DMS114 treated with DMSO at 0.1 percent for 48 hours (cell line): ENCODE measurements around the gene SPANXA1.
"Not testable (repeated sequence)": the region's sequence is repeated elsewhere in the genome, so short reads cannot be mapped to it uniquely, and the experiment has no call there.

Experiments used
- DNase-seq: peaks from one replicate; lab custom pipeline; 2025; ENCODE audit not compliant: unreplicated experiment; lab: John Stamatoyannopoulos, UW

Gene SPANXA1, protein sequence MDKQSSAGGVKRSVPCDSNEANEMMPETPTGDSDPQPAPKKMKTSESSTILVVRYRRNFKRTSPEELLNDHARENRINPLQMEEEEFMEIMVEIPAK

DNA sequence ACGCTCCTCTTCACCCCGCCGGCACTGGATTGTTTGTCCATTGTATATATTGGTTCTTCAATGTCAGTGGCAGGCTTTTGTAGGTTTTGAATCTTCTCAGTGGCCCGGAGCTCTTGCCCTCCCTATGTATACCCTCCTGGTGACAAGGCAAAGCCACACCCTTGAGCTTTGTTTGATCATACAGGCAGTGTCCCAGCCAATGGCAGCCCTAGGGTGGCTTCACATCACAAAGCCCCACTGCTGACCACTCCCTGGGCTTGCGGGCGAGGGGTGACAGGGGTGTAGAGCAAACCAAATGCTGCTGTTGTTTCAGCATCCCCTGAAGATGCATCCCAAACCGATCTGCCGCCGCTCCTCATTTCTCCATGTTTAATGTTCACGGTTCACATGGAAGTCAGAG lies at the start of gene SPANXA1:
Gene SPANXA1 (minus strand): TSS at position 101 of the 400 bp plus-strand sequence. CDS start 60 bp downstream, at position 41.
- not testable (repeated sequence) for DNase-seq

DNA sequence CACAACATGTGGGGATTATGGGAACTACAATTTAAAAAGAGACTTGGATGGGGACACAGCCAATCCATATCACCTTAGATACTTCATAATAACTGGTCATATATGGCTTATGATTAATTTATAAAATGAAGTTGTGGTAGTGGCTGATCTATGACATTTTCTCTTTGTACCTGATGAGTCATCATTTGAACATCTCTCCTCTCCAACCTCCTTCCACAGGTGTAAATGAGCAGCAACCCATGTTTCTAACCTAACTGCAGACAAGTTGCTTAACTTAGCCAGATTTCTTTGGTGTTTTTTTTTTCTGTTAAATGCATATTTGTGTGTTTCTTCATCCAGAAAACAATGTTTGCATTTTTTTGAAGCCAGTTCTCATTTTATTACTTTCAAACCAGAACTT lies 47.6 kb upstream of the SPANXA1 start:
- no peak for DNase-seq

GRCh38 chrX:141619336-141619735 lies 34.8 kb upstream of the SPANXA1 start:
- DNase-seq: no peak

DNA sequence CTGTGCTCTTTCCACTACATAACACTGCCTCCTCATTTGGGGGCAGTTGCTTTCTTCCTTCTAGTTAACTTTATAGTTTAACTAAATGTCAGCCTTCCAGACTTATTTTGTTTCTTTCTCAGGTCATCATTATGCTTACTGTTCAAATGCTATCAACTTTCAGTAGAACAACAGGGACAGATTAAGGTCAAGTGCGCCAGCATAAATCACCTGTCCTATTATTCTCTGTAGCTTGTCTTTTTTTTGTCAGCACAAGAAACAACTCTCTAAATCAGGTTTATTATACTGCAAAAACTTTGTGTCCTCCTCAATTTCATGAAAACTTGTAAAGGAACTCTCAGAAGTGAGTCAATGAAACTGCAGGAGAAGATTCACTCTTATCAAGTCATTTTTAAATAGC lies 24.6 kb upstream of the SPANXA1 start:
- no peak for DNase-seq

DNA sequence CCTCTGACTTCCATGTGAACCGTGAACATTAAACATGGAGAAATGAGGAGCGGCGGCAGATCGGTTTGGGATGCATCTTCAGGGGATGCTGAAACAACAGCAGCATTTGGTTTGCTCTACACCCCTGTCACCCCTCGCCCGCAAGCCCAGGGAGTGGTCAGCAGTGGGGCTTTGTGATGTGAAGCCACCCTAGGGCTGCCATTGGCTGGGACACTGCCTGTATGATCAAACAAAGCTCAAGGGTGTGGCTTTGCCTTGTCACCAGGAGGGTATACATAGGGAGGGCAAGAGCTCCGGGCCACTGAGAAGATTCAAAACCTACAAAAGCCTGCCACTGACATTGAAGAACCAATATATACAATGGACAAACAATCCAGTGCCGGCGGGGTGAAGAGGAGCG lies 4.9 kb upstream of the SPANXA1 start, which contains the start of gene SPANXA2:
Gene SPANXA2 (plus strand): TSS at position 301 of the 400 bp plus-strand sequence. CDS start 60 bp downstream, at position 361.
- not testable (repeated sequence) for DNase-seq

DNA sequence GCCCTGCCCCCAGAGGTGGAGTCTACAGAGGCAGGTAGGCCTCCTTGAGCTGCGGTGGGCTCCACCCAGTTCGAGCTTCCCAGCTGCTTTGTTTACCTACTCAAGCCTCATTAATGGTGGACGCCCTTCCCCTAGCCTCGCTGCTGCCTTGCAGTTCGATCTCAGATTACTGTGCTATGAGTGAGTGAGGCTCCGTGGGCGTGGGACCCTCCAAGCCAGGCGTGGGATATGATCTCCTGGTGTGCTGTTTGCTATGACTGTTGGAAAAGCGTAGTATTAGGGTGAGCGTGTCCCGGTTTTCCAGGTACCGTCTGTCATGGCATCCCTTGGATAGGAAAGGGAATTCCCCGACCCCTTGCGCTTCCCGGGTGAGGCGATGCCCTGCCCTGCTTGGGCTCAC lies 42.0 kb downstream of the SPANXA1 start:
- not testable (repeated sequence) for DNase-seq
